Umbilical cord (tissue), 2 donors: ENCODE data around the gene NTM. TPM values are rescaled to one million over a fixed set of nuclear protein-coding genes. Genes with fewer than 3 reads are reported as not detected.

Source experiments
- DNase-seq: peaks from one replicate; pipeline ENCODE4 v3.0.0-alpha.2; 2015; ENCODE audit warnings: low spot score
- total RNA-seq: library from RNA; depleted of rRNA; stranded (reverse); fragments of >200 nt; gene quantifications from one replicate; pipeline ENCODE4 v1.2.3, GENCODE V29; 2014; ENCODE audit warnings: low replicate concordance; ENCODE audit not compliant: insufficient read depth

The NTM gene
- total RNA-seq, 1 donor from 2014 or later, result 8.9 TPM

DNA sequence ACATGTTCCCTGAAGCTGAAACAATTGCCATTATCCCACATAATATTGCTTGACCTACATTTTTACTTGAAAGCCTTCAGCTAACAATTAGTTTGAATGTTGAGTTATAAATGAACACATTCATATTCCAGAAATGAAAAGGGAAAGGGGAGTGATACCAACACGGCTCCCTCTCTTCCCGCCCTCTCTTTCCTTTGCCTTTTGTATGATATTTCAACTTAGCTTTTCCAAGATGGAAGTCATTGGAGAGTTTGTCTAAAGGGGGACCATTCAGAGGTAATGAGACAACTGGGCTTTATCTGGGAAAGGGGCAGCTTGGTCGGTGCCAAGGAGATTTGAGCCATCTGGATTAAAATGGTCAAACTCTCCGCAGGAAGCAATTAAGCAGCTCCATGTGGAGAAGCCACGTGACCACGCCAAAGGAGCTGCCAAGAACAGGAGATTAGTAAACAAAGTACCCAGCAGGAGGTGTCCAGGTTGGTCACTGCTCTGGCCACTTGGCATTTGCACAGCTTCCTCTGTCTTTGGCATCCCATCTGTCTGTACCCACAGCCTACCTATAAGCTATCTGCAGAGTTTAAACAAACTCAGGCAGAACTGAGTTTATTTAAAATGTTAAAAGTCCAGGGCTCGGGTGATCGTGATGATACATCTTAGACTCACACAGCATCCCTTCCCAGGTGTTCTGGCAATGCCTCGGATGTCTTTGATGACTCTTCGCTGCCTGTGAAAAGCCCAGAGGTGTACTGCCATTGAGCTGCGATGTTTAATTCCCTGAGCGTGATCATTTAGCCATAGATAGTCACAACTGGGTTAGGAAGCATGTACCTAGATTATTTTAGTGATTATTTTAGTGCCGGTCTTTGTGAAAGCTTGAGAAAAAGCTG, 735.9 kb downstream of the NTM start:
- no peak for DNase-seq

DNA sequence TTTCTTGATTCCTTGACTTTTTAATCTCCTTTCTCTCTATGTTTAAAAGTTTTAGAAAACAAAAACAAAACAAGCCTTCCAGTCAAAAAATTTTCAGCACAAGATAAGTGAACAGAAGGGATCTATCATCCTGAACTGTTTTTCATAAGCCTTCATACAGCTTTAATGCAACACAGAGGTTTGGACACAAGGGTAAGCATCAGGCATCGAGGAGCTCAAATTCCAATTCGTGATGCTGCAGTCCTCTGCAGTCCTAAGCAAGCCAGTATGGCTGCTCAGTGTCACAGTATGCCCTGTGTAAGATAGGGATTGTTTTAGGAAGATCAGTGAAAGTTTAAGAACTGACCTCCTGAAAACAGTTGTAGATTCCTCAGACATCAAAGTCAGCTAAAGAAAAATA, 740.9 kb downstream of the NTM start:
- no peak for DNase-seq

DNA sequence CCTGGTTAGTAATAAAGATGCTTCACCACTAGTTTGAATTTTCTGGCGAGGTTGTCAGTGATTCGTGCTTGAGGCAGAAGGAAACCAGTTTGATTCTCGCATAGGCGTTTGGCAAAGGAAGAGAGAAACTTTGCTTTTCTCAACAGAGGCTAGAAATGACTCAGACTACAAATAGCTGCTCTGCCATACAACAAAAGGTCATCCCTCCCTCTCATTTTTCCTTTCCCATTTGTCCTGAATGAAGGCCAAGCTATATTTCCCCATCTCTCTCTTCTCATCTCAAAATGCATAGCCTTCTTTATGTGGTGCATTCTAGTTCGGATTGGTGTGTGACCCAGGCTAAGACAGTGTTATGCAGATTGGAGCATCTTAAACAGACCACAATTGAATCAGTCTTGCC, 741.4 kb downstream of the NTM start:
- DNase-seq, result peak; percentile 58

DNA sequence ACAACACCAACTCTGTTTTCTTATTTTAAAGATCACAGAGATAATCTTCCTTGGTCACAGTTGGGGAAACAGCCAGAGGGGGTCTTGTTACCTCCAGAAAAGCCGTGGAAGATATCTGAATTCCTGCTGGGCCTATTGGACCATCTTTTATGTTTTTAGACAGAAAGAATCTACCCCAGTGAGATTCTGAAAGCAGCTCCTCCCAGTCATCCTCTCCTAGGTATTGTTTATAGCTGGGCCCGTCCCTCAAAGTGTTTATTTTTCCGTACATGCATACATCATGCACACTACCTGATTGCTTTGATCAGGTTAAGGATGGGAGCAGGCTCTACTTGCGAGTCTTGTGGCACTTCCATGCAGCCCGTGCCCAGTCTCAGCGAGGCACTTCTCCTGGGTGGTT, 742.4 kb downstream of the NTM start:
- DNase-seq, result no peak

DNA sequence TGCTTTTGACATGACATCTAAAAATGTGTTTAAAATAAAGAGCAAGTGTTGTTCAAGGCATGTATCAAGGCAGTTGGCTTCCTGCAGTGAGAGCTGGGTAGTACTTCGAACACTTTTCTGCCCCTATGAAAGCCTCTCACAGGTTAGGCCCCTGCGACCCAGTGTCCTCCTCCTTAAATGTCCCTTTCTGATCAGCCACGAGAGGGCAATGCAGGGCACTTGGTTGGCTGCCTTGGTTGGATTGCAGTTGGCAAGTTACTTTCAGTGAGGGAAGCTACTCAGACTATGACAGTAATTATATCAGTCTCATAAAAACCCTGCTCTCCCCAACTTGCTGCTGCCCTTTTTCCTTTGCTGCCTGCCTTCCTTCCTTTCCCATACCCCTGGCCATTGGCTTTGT, 743.8 kb downstream of the NTM start:
- no peak for DNase-seq

DNA sequence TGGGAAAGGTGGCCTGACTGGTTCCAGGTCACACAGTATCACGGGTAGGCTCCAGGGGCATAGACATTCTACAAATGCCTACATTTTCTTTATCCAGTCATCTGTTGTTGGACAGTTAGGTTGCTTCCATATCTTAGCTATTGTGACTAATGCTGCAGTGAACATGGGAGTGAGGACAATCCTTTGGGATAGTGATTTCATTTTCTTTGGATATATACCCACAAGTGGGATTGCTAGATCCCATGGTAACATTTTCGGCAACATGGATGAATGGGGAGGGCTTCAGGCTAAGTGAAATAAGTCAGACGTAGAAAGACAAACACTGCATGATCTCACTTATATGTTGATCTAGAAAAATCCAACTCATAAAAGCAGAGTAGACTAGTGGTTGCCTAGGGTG, 744.3 kb downstream of the NTM start:
- DNase-seq, result no peak

DNA sequence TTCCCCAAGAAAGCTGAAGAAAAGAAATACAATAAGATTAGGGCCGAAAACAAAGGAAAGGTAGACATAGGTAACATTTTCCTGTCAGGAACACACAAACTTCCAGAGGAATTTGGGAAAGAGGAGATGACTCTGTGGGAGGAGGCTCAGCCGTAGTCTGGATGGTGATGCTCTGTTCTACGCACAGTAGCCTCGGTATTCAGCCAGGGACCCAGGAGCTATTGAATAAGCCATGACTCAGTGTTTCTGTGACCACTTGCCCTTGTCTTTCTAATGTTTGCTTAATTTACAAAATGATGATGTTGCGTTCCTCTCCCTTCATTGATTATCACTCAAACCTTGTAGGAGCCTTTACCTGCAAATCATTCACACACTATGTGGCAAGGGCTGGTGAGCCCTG, 745.0 kb downstream of the NTM start:
- DNase-seq, result no peak

DNA sequence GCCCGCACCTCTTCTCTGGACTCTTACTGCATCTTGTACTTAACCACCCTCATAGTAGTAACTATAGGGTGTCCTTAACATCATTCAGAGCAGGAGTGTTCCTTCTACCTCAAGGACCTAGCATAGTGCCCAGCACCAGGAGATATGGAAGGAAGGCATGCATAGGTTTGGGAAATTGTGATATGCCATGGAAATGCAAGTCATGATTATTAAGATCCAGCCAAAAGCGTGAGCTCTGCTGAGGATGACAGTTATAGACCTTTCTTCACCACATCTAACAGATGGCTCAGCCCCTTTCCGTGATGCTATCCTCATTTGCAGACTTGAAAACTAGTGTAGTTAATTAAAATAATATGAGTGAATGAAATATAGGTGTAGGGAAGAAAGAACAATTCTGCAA, 746.1 kb downstream of the NTM start:
- DNase-seq, result no peak

DNA sequence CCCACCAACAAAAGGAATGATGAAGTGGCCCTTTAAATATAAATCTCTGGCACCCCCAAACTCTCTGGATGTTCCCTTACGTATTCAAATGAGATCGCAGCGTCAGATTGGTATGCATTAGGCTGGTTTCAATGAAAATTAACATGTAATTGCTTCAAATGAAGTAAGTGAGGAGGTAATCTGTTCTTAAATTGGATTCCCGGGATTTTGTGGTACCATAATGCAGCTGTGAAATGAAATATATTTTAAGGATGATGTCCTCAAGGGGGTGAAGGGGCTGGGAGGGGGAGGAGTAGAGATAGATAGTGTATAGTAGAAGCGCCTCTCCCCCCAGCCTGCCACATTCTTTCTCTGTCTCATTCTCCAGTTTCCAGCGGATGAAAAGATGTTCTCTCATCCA, 748.2 kb downstream of the NTM start:
- DNase-seq, result no peak

DNA sequence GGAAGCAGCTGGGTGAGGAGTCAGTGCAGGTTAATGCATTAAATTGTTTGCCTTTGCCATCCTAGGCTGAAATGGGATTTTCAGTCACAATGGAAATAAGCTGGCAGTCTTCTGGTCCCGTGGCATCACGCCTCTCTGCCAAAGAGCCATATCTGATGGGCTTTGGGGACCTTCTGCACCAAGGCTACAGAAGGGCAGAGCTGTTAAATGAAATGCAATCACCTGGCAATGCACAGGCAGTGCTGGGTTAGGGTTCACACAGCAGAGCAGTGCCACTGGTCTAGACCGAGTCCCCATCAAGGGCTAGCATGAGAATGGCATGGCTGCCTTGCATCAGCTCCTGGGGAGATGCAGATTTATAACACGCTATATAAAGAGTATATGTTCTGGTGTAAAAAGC, 749.2 kb downstream of the NTM start:
- DNase-seq, result no peak

DNA sequence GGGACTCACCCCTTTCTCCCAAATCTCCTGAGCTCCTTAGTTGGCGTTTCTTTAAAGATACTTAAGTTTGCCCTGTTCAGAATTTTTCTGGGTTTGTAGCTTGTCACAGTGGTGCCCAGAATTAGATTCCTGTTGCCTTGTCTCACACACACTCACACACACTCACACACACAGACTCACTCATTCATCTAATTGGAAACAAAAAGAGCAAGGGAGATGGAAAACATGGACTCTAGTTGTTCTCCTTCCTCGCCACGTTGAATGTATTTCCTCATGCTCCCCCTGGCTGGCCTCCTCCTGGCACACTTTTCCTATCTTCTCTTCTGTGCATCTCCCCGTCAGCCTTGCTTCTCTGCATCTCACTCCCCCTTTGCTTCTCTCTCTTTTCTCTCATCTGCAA, 752.3 kb downstream of the NTM start:
- peak; percentile 7 for DNase-seq

DNA sequence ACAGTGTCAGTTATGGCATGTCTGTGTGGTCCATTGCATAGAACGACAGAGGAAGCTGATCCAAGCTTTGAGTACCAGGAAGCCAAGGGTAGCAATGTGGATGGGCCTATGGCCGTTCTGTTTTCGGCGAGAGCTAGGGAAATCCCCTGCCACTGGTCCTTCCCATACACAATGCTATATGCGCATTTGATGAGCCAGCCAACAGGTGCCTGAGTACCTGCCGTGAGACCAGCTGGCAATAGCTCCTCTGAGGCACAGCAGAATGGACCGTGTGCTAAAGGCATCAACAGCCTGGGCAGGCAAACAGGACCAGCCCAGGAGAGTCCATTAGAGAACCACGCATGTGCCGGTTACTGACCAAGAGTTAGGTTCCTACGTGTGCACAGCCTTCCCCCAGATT, 753.0 kb downstream of the NTM start:
- DNase-seq, result no peak

DNA sequence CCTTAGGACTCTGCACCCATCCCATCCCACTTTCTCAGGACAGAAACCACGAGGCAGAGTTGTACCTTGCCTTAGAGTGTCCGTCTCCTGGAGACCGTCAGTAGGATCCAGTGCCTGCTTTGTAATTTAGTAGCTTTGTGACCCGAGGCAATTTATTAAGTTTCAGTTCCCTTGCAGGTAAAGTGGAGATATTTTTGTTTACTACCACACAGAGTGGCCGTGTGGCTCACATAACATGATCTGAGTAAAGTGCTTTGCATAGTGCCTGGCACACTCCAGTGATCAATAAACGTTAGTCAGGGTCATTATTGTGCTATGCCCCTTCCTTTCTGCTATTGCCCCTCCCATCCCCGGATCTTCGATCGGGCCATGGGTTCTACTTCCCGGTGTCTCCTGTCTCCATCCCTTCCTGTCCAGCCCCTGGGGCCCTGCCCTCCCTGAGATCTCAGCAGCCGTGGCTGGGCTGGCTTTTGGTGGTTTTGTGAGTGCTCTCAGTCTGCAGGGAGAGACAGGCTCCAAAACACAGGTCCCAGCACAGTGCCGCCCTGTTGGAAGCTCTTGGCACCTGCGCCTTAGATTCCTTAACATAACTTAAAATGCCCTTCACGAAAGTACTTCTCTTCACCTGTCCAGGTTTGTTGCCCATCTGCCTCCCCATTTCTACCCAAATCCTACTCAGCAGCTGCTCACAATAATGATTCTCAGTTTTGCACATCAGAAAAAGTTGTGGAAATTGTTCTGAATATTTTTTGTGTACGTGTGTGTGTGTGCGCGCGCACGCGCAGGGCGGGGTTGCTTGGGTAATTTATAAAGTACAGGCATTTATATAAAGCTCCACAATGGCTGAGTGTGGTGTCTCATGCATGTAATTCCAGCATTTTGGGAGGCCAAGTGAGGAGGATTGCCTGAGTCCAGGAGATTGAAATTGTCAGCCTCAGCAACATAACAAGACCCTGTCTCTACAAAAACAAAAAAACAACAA, 753.7 kb downstream of the NTM start:
- DNase-seq, result no peak

DNA sequence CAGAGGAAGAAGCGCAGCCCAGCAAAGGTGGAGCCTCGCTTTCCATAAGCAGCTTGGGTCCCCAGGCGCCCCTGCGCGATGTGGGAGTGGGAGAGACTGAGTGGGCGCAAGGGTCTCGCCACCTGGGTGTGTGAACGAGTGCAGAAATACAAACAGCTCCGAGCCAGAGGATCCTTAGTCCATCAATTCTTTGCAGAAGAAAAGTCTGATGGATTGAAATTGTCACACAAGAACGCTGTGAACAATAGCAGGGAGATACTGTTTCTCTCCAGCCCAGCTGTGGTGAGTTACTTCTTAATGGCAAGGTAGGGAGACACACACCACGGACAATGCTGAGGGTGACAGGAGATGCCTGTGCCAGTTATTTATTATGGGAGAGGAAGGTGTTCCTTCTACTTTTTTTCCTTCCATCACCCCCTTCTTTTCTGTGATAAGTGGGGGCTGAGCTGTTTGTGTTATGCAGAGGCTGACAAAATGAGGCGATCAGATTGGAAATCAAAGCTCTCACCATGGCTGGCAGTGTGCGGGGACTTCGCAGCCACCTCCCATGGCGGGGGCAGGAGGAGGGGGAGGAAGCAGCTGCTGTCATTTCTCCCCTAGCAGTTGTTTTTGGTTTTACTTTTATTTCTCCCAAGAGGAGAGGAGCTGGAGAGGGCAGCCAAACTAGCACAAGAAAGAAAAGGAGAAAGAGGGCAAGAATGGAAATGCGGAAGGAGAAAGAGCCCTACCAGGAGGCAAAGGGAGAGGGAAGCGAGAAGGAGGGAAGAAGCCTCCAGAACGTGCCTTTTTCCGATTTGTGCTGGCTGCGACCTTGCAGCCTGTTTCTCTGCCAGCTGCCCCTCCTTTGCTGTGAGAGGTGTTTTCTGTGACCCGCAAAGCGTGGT, 755.8 kb downstream of the NTM start:
- DNase-seq, result peak; percentile 20

DNA sequence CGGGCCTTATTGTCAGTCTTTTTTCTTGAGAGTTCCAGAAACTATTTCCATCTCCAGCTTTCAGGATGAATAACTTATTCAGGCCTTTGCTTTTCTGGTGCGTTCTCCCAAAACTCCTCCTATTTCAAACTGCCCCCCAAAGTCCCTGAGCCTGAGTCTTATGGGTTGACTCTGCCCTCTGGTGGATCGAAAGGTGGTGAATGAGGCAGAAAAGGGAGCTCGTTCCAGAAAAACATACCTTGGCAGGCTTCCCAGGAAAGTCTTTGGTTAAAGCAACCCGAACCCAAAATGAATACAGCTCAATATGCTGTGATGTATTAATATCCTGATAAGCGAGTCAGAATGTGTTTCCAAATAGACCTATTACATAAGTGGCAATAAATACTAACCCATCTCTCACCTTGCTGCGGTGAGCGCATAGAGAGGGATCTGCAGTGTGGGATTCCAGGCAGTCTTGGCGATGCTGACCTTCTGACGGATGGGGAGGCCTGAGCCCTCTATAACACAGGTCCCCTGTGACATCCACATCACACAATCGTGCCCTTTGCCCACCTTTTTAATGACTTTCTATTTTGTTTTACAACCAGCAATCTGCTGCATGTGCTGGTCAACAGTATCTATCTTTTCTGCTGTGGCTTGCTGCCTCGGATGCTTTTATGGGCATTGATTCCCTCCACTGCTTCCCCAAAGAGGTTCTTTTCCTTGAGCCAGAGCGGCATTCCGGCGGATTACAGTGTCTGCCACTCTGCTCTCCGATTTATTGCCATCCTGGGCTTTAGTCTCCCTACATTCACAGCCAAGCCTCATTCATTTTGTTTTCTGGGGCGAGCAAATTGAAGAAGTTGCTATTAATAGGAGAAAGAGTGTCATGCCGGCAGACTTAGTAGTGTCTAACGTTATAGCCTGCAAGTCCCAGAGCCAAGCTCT, 756.8 kb downstream of the NTM start:
- peak; percentile 90 for DNase-seq

DNA sequence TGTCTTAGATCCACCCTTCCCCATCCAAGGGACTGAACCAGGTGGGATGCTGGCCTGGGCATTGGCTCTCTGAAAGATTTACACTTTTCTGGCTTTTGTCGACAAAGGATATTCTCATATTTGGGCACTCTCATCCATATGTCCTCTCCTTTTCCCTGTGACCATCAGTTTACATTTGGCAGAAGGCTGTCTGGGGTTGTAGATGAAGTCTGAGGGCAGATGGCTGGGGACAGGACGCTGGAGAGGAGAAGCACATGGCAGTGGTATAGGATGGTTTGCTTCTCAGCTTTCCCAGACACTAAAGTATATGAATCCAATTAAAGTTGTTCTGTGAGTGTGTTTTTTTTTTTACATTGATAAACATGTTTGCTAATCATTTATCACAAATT, 757.5 kb downstream of the NTM start:
- no peak for DNase-seq

DNA sequence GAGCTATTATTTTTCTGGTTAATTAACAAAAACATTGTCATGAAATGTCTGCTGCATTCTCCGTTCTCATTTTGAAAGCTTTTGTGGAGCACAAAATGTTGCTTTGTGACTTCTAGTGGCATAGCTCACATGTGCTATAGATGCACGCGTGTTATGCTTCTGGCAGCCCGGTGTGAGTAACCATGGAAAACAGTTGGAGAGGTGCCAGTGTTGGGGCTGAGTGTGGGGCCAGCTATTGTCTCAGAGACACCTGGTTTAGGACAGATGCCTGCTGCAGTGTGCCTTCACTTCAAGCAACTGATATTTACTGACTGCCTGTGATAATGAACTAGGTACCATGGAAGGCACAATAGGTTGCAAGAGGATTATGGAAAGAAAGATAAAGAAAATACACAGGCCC, 760.6 kb downstream of the NTM start:
- no peak for DNase-seq

DNA sequence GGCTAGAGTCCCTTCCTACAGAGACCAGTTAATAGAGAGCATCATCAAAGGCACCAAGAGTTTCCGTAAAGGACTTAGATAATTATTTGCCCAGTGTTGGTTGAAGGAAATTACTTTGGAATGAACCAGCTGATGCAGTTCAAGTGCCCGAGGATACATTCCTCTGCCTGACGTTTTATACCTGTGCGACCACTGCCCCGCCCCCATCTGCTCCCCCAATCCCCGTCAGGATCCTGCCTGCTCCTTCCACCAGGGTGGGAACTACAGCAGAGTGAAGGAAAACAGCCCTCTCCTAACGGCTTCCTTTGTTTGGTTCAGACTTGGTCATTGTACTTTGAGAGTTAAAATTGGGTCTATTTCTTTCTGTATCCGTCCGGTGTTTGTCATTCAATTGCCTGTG, 761.5 kb downstream of the NTM start:
- DNase-seq, result no peak

DNA sequence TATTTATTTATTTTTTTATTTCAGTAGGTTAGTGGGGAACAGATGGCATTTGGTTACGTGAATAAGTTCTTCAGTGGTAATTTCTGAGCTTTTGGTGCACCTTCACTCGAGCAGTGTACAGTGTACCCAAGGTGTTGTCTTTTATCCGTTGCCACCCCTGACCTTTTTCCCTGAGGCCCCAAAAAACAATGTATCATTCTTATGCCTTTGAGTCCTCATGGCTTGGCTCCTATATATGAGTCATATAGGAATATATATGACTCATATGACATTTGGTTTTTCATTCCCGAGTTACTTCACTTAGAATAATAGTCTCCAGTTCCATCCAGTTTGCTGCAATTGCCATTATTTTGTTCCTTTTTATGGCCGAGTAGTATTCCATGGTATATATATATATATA, 763.9 kb downstream of the NTM start:
- no peak for DNase-seq

DNA sequence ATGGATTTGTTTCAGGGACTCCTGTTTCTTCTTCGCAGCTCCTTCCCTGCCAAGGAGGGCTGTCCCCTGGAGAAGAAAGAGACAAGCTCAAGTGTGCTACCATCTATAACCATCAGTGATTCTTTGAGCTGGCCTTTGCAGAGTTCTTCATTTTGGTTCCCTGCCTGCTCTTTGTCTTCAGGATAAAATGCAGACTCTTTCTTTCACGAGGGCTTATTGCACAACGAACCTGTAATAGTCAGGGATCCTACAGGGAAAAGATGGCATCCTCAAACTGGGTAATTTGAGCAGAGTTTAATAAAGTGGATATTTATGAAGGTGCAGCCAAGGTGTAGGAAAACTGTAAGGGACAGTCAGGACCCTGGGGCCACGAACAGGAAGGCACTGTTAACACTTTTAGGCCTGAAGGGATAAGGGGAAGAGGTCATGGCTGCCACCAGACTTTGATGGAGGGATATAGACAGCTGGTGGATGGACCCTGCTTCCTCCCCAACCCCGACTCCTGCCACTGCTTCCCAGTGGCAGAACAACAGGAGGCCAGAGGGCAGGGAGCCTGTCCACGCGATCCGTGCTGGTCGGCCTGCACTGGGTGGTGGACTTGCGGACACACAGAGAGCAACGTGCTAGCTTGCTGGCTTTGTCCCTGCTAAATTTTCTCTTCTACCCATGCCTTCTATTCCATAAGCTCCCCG, 767.0 kb downstream of the NTM start:
- DNase-seq, result no peak
